BLaER1 treated with 17β-estradiol and CSF1 and Interleukin-3, amounts not matched to agents 10 nM and 100 nM (cell line): ENCODE measurements around the gene SLC9B1.
"Not testable (repeated sequence)": the region's sequence is repeated elsewhere in the genome, so short reads cannot be mapped to it uniquely, and the experiment has no call there.

Source experiments
- H3K27ac ChIP-seq, 11 experiments: shearing (Covaris generic); formaldehyde crosslinking; 2 replicates each; pipeline ENCODE4 v1.8.1; 2022
- H3K27me3 ChIP-seq, 11 experiments: shearing (Covaris generic); formaldehyde crosslinking; 2 replicates each; pipeline ENCODE4 v1.8.1; 2022
- H3K36me3 ChIP-seq, 11 experiments: shearing (Covaris generic); formaldehyde crosslinking; 2 replicates each; pipeline ENCODE4 v1.8.1; 2022
- H3K4me1 ChIP-seq, 10 experiments: shearing (Covaris generic); formaldehyde crosslinking; 2 replicates each; pipeline ENCODE4 v1.8.1; 2022
- H3K4me2 ChIP-seq, 11 experiments: shearing (Covaris generic); formaldehyde crosslinking; 2 replicates each; pipeline ENCODE4 v1.8.1; 2022
- H3K4me3 ChIP-seq, 10 experiments: shearing (Covaris generic); formaldehyde crosslinking; 2 replicates each; pipeline ENCODE4 v1.8.1; 2022
- H3K9ac ChIP-seq, 11 experiments: shearing (Covaris generic); formaldehyde crosslinking; 2 replicates each; pipeline ENCODE4 v1.8.1; 2022
- H3K9me3 ChIP-seq, 11 experiments: shearing (Covaris generic); formaldehyde crosslinking; replicated peaks in 1 of 11; 2 replicates each; pipeline ENCODE4 v1.8.1; 2022
- H4K20me1 ChIP-seq, 11 experiments: shearing (Covaris generic); formaldehyde crosslinking; 2 replicates each; pipeline ENCODE4 v1.8.1; 2022
- Cebpa-rat ChIP-seq, 11 experiments: shearing (Covaris generic); IDR thresholded peaks; 2 replicates each; pipeline ENCODE4 v1.8.1; 2022

Gene SLC9B1

GRCh38 chr4:102988429-102989020 is 31.0 kb downstream of the SLC9B1 start:
- no peaks in the 10 kb centered on the region for H3K4me1 ChIP-seq
- H3K27ac ChIP-seq: no peak overlapping the region
- H3K9me3 ChIP-seq: peaks cover 9 to 13% (median 10%) of the 10 kb centered on the region in 11 experiments
- no peaks in the 10 kb centered on the region for H3K27me3 ChIP-seq
- H4K20me1 ChIP-seq: no peaks in the 10 kb centered on the region
- H3K9ac ChIP-seq: no peak overlapping the region
- TF ChIP-seq Cebpa-rat (IDR thresholded peaks at IDR 0.05): no peak
- H3K4me3 ChIP-seq: no peak overlapping the region
- peaks cover 0 to 8% (median 1%) of the 10 kb centered on the region in 11 experiments; a peak in 6 of 22 replicates for H3K36me3 ChIP-seq
- H3K4me2 ChIP-seq: no peak overlapping the region

GRCh38 chr4:102981005-102981404 is 38.5 kb downstream of the SLC9B1 start:
- H3K27me3 ChIP-seq: no peaks in the 10 kb centered on the region
- no peak overlapping the region for H3K9ac ChIP-seq
- H3K4me1 ChIP-seq: no peaks in the 10 kb centered on the region
- TF ChIP-seq Cebpa-rat (IDR thresholded peaks at IDR 0.05): no peak
- no peak overlapping the region for H3K4me2 ChIP-seq
- no peak overlapping the region for H3K27ac ChIP-seq
- H3K9me3 ChIP-seq: peaks cover 0 to 12% (median 0%) of the 10 kb centered on the region in 11 experiments; a peak in 9 of 22 replicates
- H3K36me3 ChIP-seq: no peaks in the 10 kb centered on the region
- no peak overlapping the region for H3K4me3 ChIP-seq
- no peaks in the 10 kb centered on the region for H4K20me1 ChIP-seq

GRCh38 chr4:102961813-102962212 is 57.7 kb downstream of the SLC9B1 start:
- H3K4me3 ChIP-seq, H4K20me1 ChIP-seq, H3K36me3 ChIP-seq, H3K4me1 ChIP-seq, H3K4me2 ChIP-seq, H3K27me3 ChIP-seq, H3K9me3 ChIP-seq, H3K9ac ChIP-seq, H3K27ac ChIP-seq: not testable (repeated sequence)

- no peaks in the 10 kb centered on the region for H3K36me3 ChIP-seq
- H3K4me1 ChIP-seq: no peaks in the 10 kb centered on the region
- no peak overlapping the region for H3K27ac ChIP-seq
- no peak overlapping the region for H3K4me2 ChIP-seq
- H4K20me1 ChIP-seq: no peaks in the 10 kb centered on the region
- no peak for TF ChIP-seq Cebpa-rat (IDR thresholded peaks at IDR 0.05)
- H3K9ac ChIP-seq: no peak overlapping the region
- no peak overlapping the region for H3K4me3 ChIP-seq
- no peaks in the 10 kb centered on the region for H3K27me3 ChIP-seq
- H3K9me3 ChIP-seq: peaks cover 0 to 10% (median 7%) of the 10 kb centered on the region in 11 experiments; a peak in 12 of 22 replicates
Measured at GRCh38 chr4:102959496-102959895, 60.0 kb downstream of the SLC9B1 start.

GRCh38 chr4:102945066-102945465 is 74.4 kb downstream of the SLC9B1 start:
- Histone ChIP-seq H4K20me1 (no peaks in the 10 kb centered on the region), H3K4me2 (no peak overlapping the region), H3K9me3 (0 out of 22 replicates have a peak, but pooled peaks cover 0 to 5% (median 0%) of the 10 kb centered on the region in 11 experiments), H3K27me3 (no peaks in the 10 kb centered on the region), H3K4me3 (no peak overlapping the region), H3K27ac (no peak overlapping the region), H3K4me1 (no peaks in the 10 kb centered on the region), H3K9ac (no peak overlapping the region), H3K36me3 (no peaks in the 10 kb centered on the region)
- no peak for TF ChIP-seq Cebpa-rat (IDR thresholded peaks at IDR 0.05)

- not testable (repeated sequence) for H3K4me3 ChIP-seq, H3K27ac ChIP-seq, H4K20me1 ChIP-seq, H3K9me3 ChIP-seq, H3K27me3 ChIP-seq, H3K4me2 ChIP-seq, H3K9ac ChIP-seq, H3K36me3 ChIP-seq, H3K4me1 ChIP-seq
Measured at GRCh38 chr4:102938063-102938462, 81.4 kb downstream of the SLC9B1 start.

GRCh38 chr4:102935716-102936115 is 83.8 kb downstream of the SLC9B1 start:
- no peaks in the 10 kb centered on the region for H3K27me3 ChIP-seq
- H3K9ac ChIP-seq: no peak overlapping the region
- no peak for TF ChIP-seq Cebpa-rat (IDR thresholded peaks at IDR 0.05)
- H3K36me3 ChIP-seq: no peaks in the 10 kb centered on the region
- H3K4me3 ChIP-seq: no peak overlapping the region
- no peaks in the 10 kb centered on the region for H3K4me1 ChIP-seq
- H4K20me1 ChIP-seq: no peaks in the 10 kb centered on the region
- no peak overlapping the region for H3K4me2 ChIP-seq
- no peaks in the 10 kb centered on the region for H3K9me3 ChIP-seq
- H3K27ac ChIP-seq: no peak overlapping the region

GRCh38 chr4:102919697-102920096 is 99.8 kb downstream of the SLC9B1 start:
- not testable (repeated sequence) for H3K4me3 ChIP-seq, H3K27me3 ChIP-seq, H3K4me1 ChIP-seq, H4K20me1 ChIP-seq, H3K27ac ChIP-seq, H3K9ac ChIP-seq, H3K36me3 ChIP-seq, H3K4me2 ChIP-seq
- H3K9me3 ChIP-seq: peaks cover 12 to 36% (median 25%) of the 10 kb centered on the region in 11 experiments; a peak in 21 of 22 replicates

- Histone ChIP-seq H3K4me1 (no peaks in the 10 kb centered on the region), H3K36me3 (no peaks in the 10 kb centered on the region; a peak in 2 of 22 replicates), H3K9ac (no peak overlapping the region), H4K20me1 (no peaks in the 10 kb centered on the region), H3K4me2 (no peak overlapping the region), H3K9me3 (peaks cover 18 to 38% (median 25%) of the 10 kb centered on the region in 11 experiments; a peak in 21 of 22 replicates), H3K4me3 (no peak overlapping the region), H3K27ac (no peak overlapping the region), H3K27me3 (no peaks in the 10 kb centered on the region)
- TF ChIP-seq Cebpa-rat (IDR thresholded peaks at IDR 0.05): no peak
Measured at GRCh38 chr4:102918859-102919258, 100.6 kb downstream of the SLC9B1 start.

- no peak overlapping the region for H3K27ac ChIP-seq
- H3K4me3 ChIP-seq: no peak overlapping the region
- TF ChIP-seq Cebpa-rat (IDR thresholded peaks at IDR 0.05): no peak
- no peaks in the 10 kb centered on the region for H3K9me3 ChIP-seq
- no peak overlapping the region for H3K4me2 ChIP-seq
- H3K4me1 ChIP-seq: no peaks in the 10 kb centered on the region
- no peaks in the 10 kb centered on the region for H3K36me3 ChIP-seq
- no peak overlapping the region for H3K9ac ChIP-seq
- no peaks in the 10 kb centered on the region for H4K20me1 ChIP-seq
- no peaks in the 10 kb centered on the region for H3K27me3 ChIP-seq
Measured at GRCh38 chr4:102901804-102902203, 117.7 kb downstream of the SLC9B1 start.

GRCh38 chr4:102897610-102898009 is 121.9 kb downstream of the SLC9B1 start:
- H3K4me2 ChIP-seq, H3K4me1 ChIP-seq, H3K4me3 ChIP-seq, H3K9me3 ChIP-seq, H3K27ac ChIP-seq, H3K36me3 ChIP-seq, H3K27me3 ChIP-seq, H4K20me1 ChIP-seq, H3K9ac ChIP-seq: not testable (repeated sequence)

- H3K27me3 ChIP-seq: not testable (repeated sequence)
Measured at GRCh38 chr4:102896547-102896946, 123.0 kb downstream of the SLC9B1 start.

GRCh38 chr4:102889866-102890265 is 129.6 kb downstream of the SLC9B1 start:
- H3K36me3 ChIP-seq: peaks cover 14 to 35% (median 24%) of the 10 kb centered on the region in 11 experiments; a peak in 21 of 22 replicates
- not testable (repeated sequence) for H3K9ac ChIP-seq, H3K4me3 ChIP-seq, H3K27me3 ChIP-seq, H3K9me3 ChIP-seq, H3K4me1 ChIP-seq, H4K20me1 ChIP-seq, H3K4me2 ChIP-seq, H3K27ac ChIP-seq

More at GRCh38 chr4:102896547-102896946, 123.0 kb downstream of the SLC9B1 start:
- H3K27ac ChIP-seq, H3K4me1 ChIP-seq, H4K20me1 ChIP-seq, H3K9ac ChIP-seq, H3K9me3 ChIP-seq, H3K4me2 ChIP-seq, H3K4me3 ChIP-seq, H3K36me3 ChIP-seq: not testable (repeated sequence)

- H4K20me1 ChIP-seq, H3K9me3 ChIP-seq, H3K4me2 ChIP-seq, H3K27ac ChIP-seq, H3K27me3 ChIP-seq, H3K9ac ChIP-seq, H3K4me3 ChIP-seq, H3K4me1 ChIP-seq: not testable (repeated sequence)
- peaks cover 20 to 47% (median 29%) of the 10 kb centered on the region in 11 experiments; a peak in 21 of 22 replicates for H3K36me3 ChIP-seq
Measured at GRCh38 chr4:102888570-102888969, 130.9 kb downstream of the SLC9B1 start.
